ENCODE data around the gene BAHCC1. TPM values are rescaled to one million over a fixed set of nuclear protein-coding genes. Genes with fewer than 3 reads are reported as not detected.
A peak's percentile ranks its signal among the peaks of the same experiment; 100 is the strongest.

BAHCC1 gene
- total and polyA plus RNA-seq, 2 of the 4 experiments (the other 2 are of a cell fraction) = 0.36 to 7.8 TPM

- peak overlapping the region; percentile 65; the same call in 1 of the 2 replicates for H4K5ac ChIP-seq (ENCODE audit: low read depth, low read length)
- H3K79me1 ChIP-seq (ENCODE audit: low read depth in 1 of 2, low read length in 2 of 2) = peaks cover 2 to 3% of the 10 kb centered on the region in 2 experiments; a peak in 2 of 4 replicates
- no TSS peak for BruUV-seq (replicated peaks)
- H3K4ac ChIP-seq (ENCODE audit: low read depth, low read length) = peak overlapping the region; percentile 98
- peak overlapping the region; percentile 99 for H2AFZ ChIP-seq (replicated peaks; ENCODE audit: low read length, poor library complexity)
- no peaks in the 10 kb centered on the region for H3K9me3 ChIP-seq (ENCODE audit: control insufficient read depth, insufficient read depth, low read length)
- H3K36me3 ChIP-seq (ENCODE audit: control insufficient read depth, insufficient read depth, low read length) = no peaks in the 10 kb centered on the region
- H2BK120ac ChIP-seq (ENCODE audit: low read depth, low read length) = peak overlapping the region; percentile 68; the same call in 1 of the 2 replicates
- ATAC-seq (ENCODE audit: low read depth) (peak; percentile 18), DNase-seq (no peak)
- peak overlapping the region; percentile 95 for H3K23ac ChIP-seq (ENCODE audit: low read depth, low read length)
- no peak overlapping the region for H2BK20ac ChIP-seq (ENCODE audit: low read depth, low read length)
- 12% methylated on average over 29 of the region's 52 CpGs; no CpG with 5 or more reads in 1 of the 2 experiments for WGBS, 2 experiments (ENCODE audit: extremely low coverage in 2 of 2, insufficient read length in 1 of 2)
- H3K4me3 ChIP-seq (ENCODE audit: insufficient read depth, low read depth, low read length) = peak overlapping the region; percentile 52
- peak overlapping the region; percentile 55; the same call in 1 of the 2 replicates for H3K4me2 ChIP-seq (ENCODE audit: low read depth, low read length)
- peaks cover 10% of the 10 kb centered on the region; the same call in 1 of the 2 replicates for H3K27me3 ChIP-seq (ENCODE audit: control insufficient read depth, insufficient read depth, low read length)
- dilution Hi-C loops (cut with HindIII; ENCODE audit: low sequenced_read_pairs, unreplicated experiment) = no loop called here
- H2BK15ac ChIP-seq (ENCODE audit: low read depth, low read length) = no peak overlapping the region
- peak overlapping the region; percentile 14; the same call in 1 of the 2 replicates for H3K56ac ChIP-seq (ENCODE audit: extremely low read depth, insufficient read depth, low read length)
- peak overlapping the region; percentile 78 for H3K9ac ChIP-seq (ENCODE audit: low read depth, low read length)
- peaks cover 2% of the 10 kb centered on the region for H3K9me1 ChIP-seq (ENCODE audit: insufficient read depth, low read length)
- intact Hi-C loops (cut with micrococcal nuclease) = no loop called here
- CTCF ChIA-PET = interaction anchor here (1.0 kb wide), 1 partner anchor 11 kb away, joined by 4 read pairs; no protein-coding TSS in a partner anchor
- peak overlapping the region; percentile 90; the same call in 1 of the 2 replicates for H4K91ac ChIP-seq (ENCODE audit: insufficient read depth, low read depth, low read length)
- POLR2A ChIA-PET (ENCODE audit: unreplicated experiment) = no interaction called here
- peak overlapping the region; percentile 86 for H3K27ac ChIP-seq (ENCODE audit: insufficient read depth, low read length)
- peak overlapping the region; percentile 5; the same call in 1 of the 2 replicates for H3K18ac ChIP-seq (ENCODE audit: low read depth, low read length)
- H2AK9ac ChIP-seq (replicated peaks; ENCODE audit: low read depth, low read length, poor library complexity) = peak overlapping the region; percentile 98
- H4K20me1 ChIP-seq (ENCODE audit: insufficient read depth, low read length) = no peaks in the 10 kb centered on the region
- H3K4me1 ChIP-seq (ENCODE audit: control insufficient read depth, insufficient read depth, low read length) = peaks cover 7% of the 10 kb centered on the region; the same call in 1 of the 2 replicates
- H4K8ac ChIP-seq (ENCODE audit: low read depth in 2 of 2, low read length in 2 of 2) = peak overlapping the region; percentile 84 to 91
- peak overlapping the region; percentile 92 for H2AK5ac ChIP-seq (ENCODE audit: low read depth, low read length)
- peak overlapping the region; percentile 64 for H2BK5ac ChIP-seq (ENCODE audit: low read depth, low read length, poor library complexity, severe bottlenecking)
- peak overlapping the region; percentile 98 for H3K14ac ChIP-seq (replicated peaks; ENCODE audit: low read depth, low read length)
- in situ Hi-C loops (cut with MboI; ENCODE audit: low sequenced_read_pairs) = no loop called here
- TF ChIP-seq MXI1 (IDR thresholded peaks at IDR 0.05; ENCODE audit: borderline replicate concordance, low read depth, low read length) (no peak), FOS (IDR thresholded peaks at IDR 0.05; ENCODE audit: low read depth, low read length) (no peak), SMC3 (IDR thresholded peaks at IDR 0.05; ENCODE audit: low read depth, low read length) (no peak), MAZ (IDR thresholded peaks at IDR 0.05; ENCODE audit: borderline replicate concordance, low read depth, low read length) (peak; percentile 8; the same call in 1 of the 2 replicates), MAFK (IDR thresholded peaks at IDR 0.05; ENCODE audit: low read depth, low read length) (no peak)
Measured at GRCh38 chr17:81488276-81488860, 93.1 kb downstream of the BAHCC1 start.
